ENCODE measurements around the gene STOM.
"Not testable (repeated sequence)": the region's sequence is repeated elsewhere in the genome, so short reads cannot be mapped to it uniquely, and the experiment has no call there.

STOM gene

GRCh38 chr9:121300283-121301119, 69.5 kb downstream of the STOM start:
- no peak for DNase-seq (ENCODE audit: low spot score)

GRCh38 chr9:121299467-121300282, 70.4 kb downstream of the STOM start:
- DNase-seq (ENCODE audit: low spot score), result no peak

- DNase-seq (ENCODE audit: low spot score), result no peak
Measured at GRCh38 chr9:121298689-121299466, 71.2 kb downstream of the STOM start.

GRCh38 chr9:121298016-121298538, 72.0 kb downstream of the STOM start:
- DNase-seq (ENCODE audit: low spot score), result no peak

GRCh38 chr9:121297389-121297788, 72.7 kb downstream of the STOM start:
- no peak for DNase-seq (ENCODE audit: low spot score)

- no peak for DNase-seq (ENCODE audit: low spot score)
Measured at GRCh38 chr9:121296213-121297127, 73.6 kb downstream of the STOM start.

- no peak for DNase-seq (ENCODE audit: low spot score)
Measured at GRCh38 chr9:121295662-121296191, 74.3 kb downstream of the STOM start.

GRCh38 chr9:121294866-121295661, 75.0 kb downstream of the STOM start:
- no peak for DNase-seq (ENCODE audit: low spot score)

GRCh38 chr9:121294151-121294743, 75.8 kb downstream of the STOM start:
- DNase-seq (ENCODE audit: low spot score), result no peak

- no peak for DNase-seq (ENCODE audit: low spot score)
Measured at GRCh38 chr9:121292801-121293241, 77.2 kb downstream of the STOM start.

GRCh38 chr9:121292051-121292450, 78.0 kb downstream of the STOM start:
- DNase-seq (ENCODE audit: low spot score), result no peak

- DNase-seq (ENCODE audit: low spot score), result not testable (repeated sequence)
Measured at GRCh38 chr9:121291536-121291935, 78.5 kb downstream of the STOM start.

GRCh38 chr9:121289772-121290370, 80.2 kb downstream of the STOM start:
- DNase-seq (ENCODE audit: low spot score), result no peak

GRCh38 chr9:121289026-121289771, 80.9 kb downstream of the STOM start:
- DNase-seq (ENCODE audit: low spot score), result no peak

All from LoVo (cell line).